ENCODE measurements around the gene SSRP1. TPM values are rescaled to one million over a fixed set of nuclear protein-coding genes. Genes with fewer than 3 reads are reported as not detected.

The SSRP1 gene
- total RNA-seq, 1 experiment from 2014 or later = 290 TPM

GRCh38 chr11:57348636-57349313, 13.1 kb upstream of the SSRP1 start:
- H3K9me3 ChIP-seq (ENCODE audit: insufficient read depth, low read depth) = peaks cover 10% of the 10 kb centered on the region
- TF ChIP-seq, protein P1, sequence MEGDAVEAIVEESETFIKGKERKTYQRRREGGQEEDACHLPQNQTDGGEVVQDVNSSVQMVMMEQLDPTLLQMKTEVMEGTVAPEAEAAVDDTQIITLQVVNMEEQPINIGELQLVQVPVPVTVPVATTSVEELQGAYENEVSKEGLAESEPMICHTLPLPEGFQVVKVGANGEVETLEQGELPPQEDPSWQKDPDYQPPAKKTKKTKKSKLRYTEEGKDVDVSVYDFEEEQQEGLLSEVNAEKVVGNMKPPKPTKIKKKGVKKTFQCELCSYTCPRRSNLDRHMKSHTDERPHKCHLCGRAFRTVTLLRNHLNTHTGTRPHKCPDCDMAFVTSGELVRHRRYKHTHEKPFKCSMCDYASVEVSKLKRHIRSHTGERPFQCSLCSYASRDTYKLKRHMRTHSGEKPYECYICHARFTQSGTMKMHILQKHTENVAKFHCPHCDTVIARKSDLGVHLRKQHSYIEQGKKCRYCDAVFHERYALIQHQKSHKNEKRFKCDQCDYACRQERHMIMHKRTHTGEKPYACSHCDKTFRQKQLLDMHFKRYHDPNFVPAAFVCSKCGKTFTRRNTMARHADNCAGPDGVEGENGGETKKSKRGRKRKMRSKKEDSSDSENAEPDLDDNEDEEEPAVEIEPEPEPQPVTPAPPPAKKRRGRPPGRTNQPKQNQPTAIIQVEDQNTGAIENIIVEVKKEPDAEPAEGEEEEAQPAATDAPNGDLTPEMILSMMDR (conservative IDR thresholded peaks at IDR 0.05) = no peak
- TF ChIP-seq EZH2 (IDR thresholded peaks at IDR 0.05; ENCODE audit: low read depth) = no peak
- intact Hi-C loops (cut with micrococcal nuclease; ENCODE audit: unreplicated experiment) = loop anchor here (1.0 to 5.0 kb wide), 3 partner anchors 134 to 1324 kb away; no protein-coding TSS in a partner anchor
- DNase-seq = no peak
- 0 out of 2 replicates have a peak, but pooled peaks cover 4% of the 10 kb centered on the region for H3K36me3 ChIP-seq (ENCODE audit: low read depth)
- no peaks in the 10 kb centered on the region for H3K79me2 ChIP-seq (ENCODE audit: low read depth)
- H2AFZ ChIP-seq = no peak overlapping the region
- BruUV-seq (replicated peaks) = no TSS peak
- CTCF ChIA-PET = interaction anchor here (0.5 kb wide), 1 partner anchor 12 kb away, joined by 3 read pairs; no protein-coding TSS in a partner anchor
- no peaks in the 10 kb centered on the region for H3K4me1 ChIP-seq (replicated peaks; ENCODE audit: insufficient read depth)
- POLR2A ChIA-PET (ENCODE audit: unreplicated experiment) = no interaction called here
- H4K20me1 ChIP-seq (ENCODE audit: insufficient read depth) = no peaks in the 10 kb centered on the region
- no peak overlapping the region for H3K4me2 ChIP-seq
- H3F3A ChIP-seq (ENCODE audit: insufficient read depth, low read depth) = no peaks in the 10 kb centered on the region; the same call in 1 of the 2 replicates
- H3K27me3 ChIP-seq (ENCODE audit: insufficient read depth, low read depth) = peaks cover 14% of the 10 kb centered on the region
- no peaks in the 10 kb centered on the region for H3K9me2 ChIP-seq (ENCODE audit: insufficient read depth)
- H3K4me3 ChIP-seq = no peak overlapping the region
- H3K27ac ChIP-seq = no peak overlapping the region

- H4K20me1 ChIP-seq (ENCODE audit: insufficient read depth) = no peaks in the 10 kb centered on the region
- no peak overlapping the region for H3K27ac ChIP-seq
- no peak overlapping the region for H3K4me2 ChIP-seq
- H3K4me3 ChIP-seq = no peak overlapping the region
- TF ChIP-seq EZH2 (IDR thresholded peaks at IDR 0.05; ENCODE audit: low read depth) = no peak
- TF ChIP-seq, protein P1 (conservative IDR thresholded peaks at IDR 0.05) = no peak
- no peak overlapping the region for H2AFZ ChIP-seq
- intact Hi-C loops (cut with micrococcal nuclease; ENCODE audit: unreplicated experiment) = loop anchor here (5.0 kb wide), 2 partner anchors 134 to 1324 kb away; no protein-coding TSS in a partner anchor
- DNase-seq = no peak
- H3K9me2 ChIP-seq (ENCODE audit: insufficient read depth) = no peaks in the 10 kb centered on the region
- H3K4me1 ChIP-seq (replicated peaks; ENCODE audit: insufficient read depth) = no peaks in the 10 kb centered on the region
- no TSS peak for BruUV-seq (replicated peaks)
- CTCF ChIA-PET = no interaction called here
- H3K79me2 ChIP-seq (ENCODE audit: low read depth) = no peaks in the 10 kb centered on the region
- POLR2A ChIA-PET (ENCODE audit: unreplicated experiment) = no interaction called here
- 0 out of 2 replicates have a peak, but pooled peaks cover 4% of the 10 kb centered on the region for H3K36me3 ChIP-seq (ENCODE audit: low read depth)
- H3K27me3 ChIP-seq (ENCODE audit: insufficient read depth, low read depth) = peaks cover 13% of the 10 kb centered on the region
- H3F3A ChIP-seq (ENCODE audit: insufficient read depth, low read depth) = no peaks in the 10 kb centered on the region; the same call in 1 of the 2 replicates
- H3K9me3 ChIP-seq (ENCODE audit: insufficient read depth, low read depth) = peaks cover 10% of the 10 kb centered on the region
These were observed 12.4 kb upstream of the SSRP1 start for GRCh38 chr11:57348052-57348451.

DNA sequence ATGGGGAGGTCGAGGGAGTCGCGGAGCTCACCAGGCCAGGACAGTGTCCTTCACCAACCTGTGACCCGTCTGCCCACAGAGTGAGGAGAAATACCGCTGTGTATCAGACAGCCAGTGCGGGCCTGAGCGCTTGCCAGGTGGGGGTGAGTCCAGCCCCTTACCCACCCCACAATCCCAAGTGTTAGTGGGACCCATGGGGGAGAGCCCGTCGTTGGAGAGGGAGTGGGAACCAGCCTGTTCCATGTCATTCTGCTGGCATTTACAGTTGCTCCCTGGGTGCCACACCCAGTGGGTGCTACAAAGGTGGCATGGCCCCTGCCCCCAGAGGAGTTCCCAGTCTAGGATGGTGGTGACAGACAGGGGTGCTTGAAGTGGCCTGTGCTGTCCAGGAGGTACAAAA, 11.6 kb upstream of the SSRP1 start:
- intact Hi-C loops (cut with micrococcal nuclease; ENCODE audit: unreplicated experiment) = loop anchor here (5.0 kb wide), 2 partner anchors 135 to 1325 kb away; no protein-coding TSS in a partner anchor
- ChIA-PET CTCF (no interaction called here), POLR2A (ENCODE audit: unreplicated experiment) (no interaction called here)
- H3K9me2 ChIP-seq (ENCODE audit: insufficient read depth) = no peaks in the 10 kb centered on the region
- DNase-seq = no peak
- no peak overlapping the region for H3K4me3 ChIP-seq
- peaks cover 10% of the 10 kb centered on the region for H3K9me3 ChIP-seq (ENCODE audit: insufficient read depth, low read depth)
- H3F3A ChIP-seq (ENCODE audit: insufficient read depth, low read depth) = no peaks in the 10 kb centered on the region; the same call in 1 of the 2 replicates
- peaks cover 9% of the 10 kb centered on the region; the same call in 1 of the 2 replicates for H3K27me3 ChIP-seq (ENCODE audit: insufficient read depth, low read depth)
- BruUV-seq (replicated peaks) = no TSS peak
- H3K27ac ChIP-seq = no peak overlapping the region
- H3K4me1 ChIP-seq (replicated peaks; ENCODE audit: insufficient read depth) = no peaks in the 10 kb centered on the region
- no peaks in the 10 kb centered on the region for H4K20me1 ChIP-seq (ENCODE audit: insufficient read depth)
- H2AFZ ChIP-seq = no peak overlapping the region
- TF ChIP-seq EZH2 (IDR thresholded peaks at IDR 0.05; ENCODE audit: low read depth) = no peak
- TF ChIP-seq, protein P1 (conservative IDR thresholded peaks at IDR 0.05) = no peak
- no peaks in the 10 kb centered on the region for H3K79me2 ChIP-seq (ENCODE audit: low read depth)
- H3K4me2 ChIP-seq = no peak overlapping the region
- H3K36me3 ChIP-seq (ENCODE audit: low read depth) = 0 out of 2 replicates have a peak, but pooled peaks cover 4% of the 10 kb centered on the region
